Tibial artery (tissue), 4 donors: ENCODE data around the gene APBA2.
"Not testable (repeated sequence)": the region's sequence is repeated elsewhere in the genome, so short reads cannot be mapped to it uniquely, and the experiment has no call there.

Experiments used
- DNase-seq, 2 donors: peaks; one replicate each; pipeline ENCODE4 v3.0.0-alpha.2; 2019
- H3K27ac ChIP-seq, 2 donors: fragments of 200-600 bp; sonication (generic) in 1 of 2; 1 replicate in 1 of 2; 2 replicates in 1 of 2; pipeline ENCODE4 v1.5.1; 2018 to 2019; ENCODE audit warnings: mild to moderate bottlenecking in 1 of 2
- H3K27me3 ChIP-seq, 2 donors: fragments of 200-600 bp; sonication (generic) in 1 of 2; one replicate each; pipeline versions ENCODE4 v1.5.1 to v1.6.0; 2016 to 2019
- H3K36me3 ChIP-seq, 3 donors: fragments of 200-600 bp; sonication (generic) in 2 of 3; one replicate each; pipeline ENCODE4 v1.5.1; 2016 to 2019; ENCODE audit warnings: mild to moderate bottlenecking in 2 of 3
- H3K4me1 ChIP-seq, 4 donors: fragments of 200-600 bp; sonication (generic) in 2 of 4; 1 replicate in 3 of 4; 2 replicates in 1 of 4; pipeline ENCODE4 v1.5.1; 2016 to 2019
- H3K4me3 ChIP-seq, 2 donors: fragments of 200-600 bp; sonication (generic) in 1 of 2; 1 replicate in 1 of 2; 2 replicates in 1 of 2; pipeline ENCODE4 v1.5.1; 2018 to 2019; ENCODE audit warnings: mild to moderate bottlenecking in 2 of 2
- H3K9me3 ChIP-seq, 3 donors: fragments of 200-600 bp; sonication (generic) in 1 of 3; one replicate each; pipeline ENCODE4 v1.5.1; 2016 to 2019
- intact Hi-C: fragments of 100-400 bp; cut with DNase I; formaldehyde crosslinking; loops from one replicate; pipeline ENCODE4 v1.15.0; 2023; ENCODE audit warnings: low total_unique reads
- TF ChIP-seq, protein P1 (sequence below), 2 experiments: fragments of 200-600 bp in 1 of 2; fragments of 450-650 bp in 1 of 2; IDR thresholded peaks; one replicate each; pipeline ENCODE4 v1.5.1; 2017 to 2019; ENCODE audit warnings: antibody characterized with exemption in 2 of 2, mild to moderate bottlenecking in 1 of 2, moderate library complexity in 1 of 2

The APBA2 gene

GRCh38 chr15:29101491-29101890 is 215.7 kb downstream of the APBA2 start:
- peaks cover 0 to 5% of the 10 kb centered on the region in 2 donors for H3K27me3 ChIP-seq
- peaks cover 0 to 12% (median 6%) of the 10 kb centered on the region in 4 donors for H3K4me1 ChIP-seq
- H3K9me3 ChIP-seq, result no peaks in the 10 kb centered on the region
- intact Hi-C loops, result no loop called here
- no peak overlapping the region for H3K27ac ChIP-seq
- TF ChIP-seq, protein P1, sequence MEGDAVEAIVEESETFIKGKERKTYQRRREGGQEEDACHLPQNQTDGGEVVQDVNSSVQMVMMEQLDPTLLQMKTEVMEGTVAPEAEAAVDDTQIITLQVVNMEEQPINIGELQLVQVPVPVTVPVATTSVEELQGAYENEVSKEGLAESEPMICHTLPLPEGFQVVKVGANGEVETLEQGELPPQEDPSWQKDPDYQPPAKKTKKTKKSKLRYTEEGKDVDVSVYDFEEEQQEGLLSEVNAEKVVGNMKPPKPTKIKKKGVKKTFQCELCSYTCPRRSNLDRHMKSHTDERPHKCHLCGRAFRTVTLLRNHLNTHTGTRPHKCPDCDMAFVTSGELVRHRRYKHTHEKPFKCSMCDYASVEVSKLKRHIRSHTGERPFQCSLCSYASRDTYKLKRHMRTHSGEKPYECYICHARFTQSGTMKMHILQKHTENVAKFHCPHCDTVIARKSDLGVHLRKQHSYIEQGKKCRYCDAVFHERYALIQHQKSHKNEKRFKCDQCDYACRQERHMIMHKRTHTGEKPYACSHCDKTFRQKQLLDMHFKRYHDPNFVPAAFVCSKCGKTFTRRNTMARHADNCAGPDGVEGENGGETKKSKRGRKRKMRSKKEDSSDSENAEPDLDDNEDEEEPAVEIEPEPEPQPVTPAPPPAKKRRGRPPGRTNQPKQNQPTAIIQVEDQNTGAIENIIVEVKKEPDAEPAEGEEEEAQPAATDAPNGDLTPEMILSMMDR (IDR thresholded peaks at IDR 0.05), result no peak
- H3K36me3 ChIP-seq, result no peaks in the 10 kb centered on the region
- H3K4me3 ChIP-seq, result no peak overlapping the region
- no peak for DNase-seq

- H3K27me3 ChIP-seq, H3K36me3 ChIP-seq, H3K9me3 ChIP-seq, H3K27ac ChIP-seq, intact Hi-C loops, H3K4me3 ChIP-seq, DNase-seq: not testable (repeated sequence)
- peaks cover 0 to 12% (median 6%) of the 10 kb centered on the region in 4 donors for H3K4me1 ChIP-seq
- TF ChIP-seq, protein P1 (IDR thresholded peaks at IDR 0.05), result peak; percentile 37 to 46
These were observed 216.5 kb downstream of the APBA2 start for GRCh38 chr15:29102173-29102794.

- Histone ChIP-seq H3K9me3 (no peaks in the 10 kb centered on the region), H3K4me1 (peaks cover 0 to 12% (median 6%) of the 10 kb centered on the region in 4 donors), H3K27me3 (peaks cover 0 to 5% of the 10 kb centered on the region in 2 donors), H3K36me3 (no peaks in the 10 kb centered on the region), H3K4me3 (peak overlapping the region; percentile 20 to 45), H3K27ac (no peak overlapping the region)
- TF ChIP-seq, protein P1 (IDR thresholded peaks at IDR 0.05), result no peak
- intact Hi-C loops, result no loop called here
- DNase-seq, result no peak
These were observed 217.4 kb downstream of the APBA2 start for GRCh38 chr15:29102911-29103823.

GRCh38 chr15:29103824-29104565 is 218.2 kb downstream of the APBA2 start:
- no peak overlapping the region for H3K27ac ChIP-seq
- intact Hi-C loops, result no loop called here
- DNase-seq, result no peak

DNA sequence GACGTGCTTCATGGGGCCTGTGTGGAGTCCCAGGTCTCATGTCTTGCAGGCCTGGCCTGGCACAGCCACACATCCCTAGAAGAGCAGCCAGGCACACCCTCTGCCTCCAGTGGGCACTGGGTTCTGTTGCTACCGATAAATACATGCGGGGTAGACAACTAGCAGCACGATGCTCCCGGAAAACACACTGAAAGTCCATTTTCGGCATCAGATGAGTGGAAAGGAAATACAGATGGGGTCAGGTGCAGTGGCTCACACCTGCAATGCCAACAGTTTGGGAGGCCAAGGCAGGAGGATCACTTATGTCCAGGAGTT is 218.7 kb downstream of the APBA2 start:
- no peaks in the 10 kb centered on the region for H3K9me3 ChIP-seq
- H3K4me3 ChIP-seq, result no peak overlapping the region
- TF ChIP-seq, protein P1 (IDR thresholded peaks at IDR 0.05), result no peak
- no peak for DNase-seq
- peaks cover 0 to 12% (median 6%) of the 10 kb centered on the region in 4 donors for H3K4me1 ChIP-seq
- intact Hi-C loops, result no loop called here
- peaks cover 0 to 5% of the 10 kb centered on the region in 2 donors for H3K27me3 ChIP-seq
- H3K36me3 ChIP-seq, result no peaks in the 10 kb centered on the region
- H3K27ac ChIP-seq, result no peak overlapping the region

More at GRCh38 chr15:29103824-29104565, 218.2 kb downstream of the APBA2 start:
- Histone ChIP-seq H3K27me3 (peaks cover 0 to 5% of the 10 kb centered on the region in 2 donors), H3K36me3 (no peaks in the 10 kb centered on the region), H3K4me1 (peaks cover 0 to 12% (median 6%) of the 10 kb centered on the region in 4 donors), H3K9me3 (no peaks in the 10 kb centered on the region), H3K4me3 (peak overlapping the region; percentile 20 to 45)
- TF ChIP-seq, protein P1 (IDR thresholded peaks at IDR 0.05), result peak; percentile 55 to 73
